Renal pelvis (tissue), 4 donors: ENCODE data around the gene UFSP2. TPM values are rescaled to one million over a fixed set of nuclear protein-coding genes. Genes with fewer than 3 reads are reported as not detected.

Experiments
- DNase-seq: peaks from one replicate; pipeline ENCODE4 v3.0.0-alpha.2; 2013
- polyA plus RNA-seq, 3 donors: library from polyadenylated mRNA; unstranded; fragments of 120-200 nt; gene quantifications; one replicate each; pipeline ENCODE4 v1.2.1, GENCODE V29; 2013; ENCODE audit not compliant: insufficient read length in 3 of 3

The UFSP2 gene
- polyA plus RNA-seq, 3 donors = 57.5 to 73.7 (median 69.7) TPM

GRCh38 chr4:185359767-185360446, 65.9 kb downstream of the UFSP2 start:
- DNase-seq = no peak

- no peak for DNase-seq
Measured at GRCh38 chr4:185358959-185359358, 66.8 kb downstream of the UFSP2 start.

GRCh38 chr4:185358514-185358913, 67.2 kb downstream of the UFSP2 start:
- DNase-seq = no peak

- DNase-seq = no peak
Measured at GRCh38 chr4:185357733-185358440, 67.9 kb downstream of the UFSP2 start.

- DNase-seq = no peak
Measured at GRCh38 chr4:185357211-185357610, 68.6 kb downstream of the UFSP2 start.

- DNase-seq = no peak
Measured at GRCh38 chr4:185352741-185353140, 73.0 kb downstream of the UFSP2 start.

- DNase-seq = no peak
Measured at GRCh38 chr4:185352202-185352601, 73.6 kb downstream of the UFSP2 start.

GRCh38 chr4:185351691-185352090, 74.1 kb downstream of the UFSP2 start:
- DNase-seq = no peak

Other genes with a start within 250 kb of the UFSP2 start
- 10 to 100 TPM; 39.6 to 48.8 (median 45.3) TPM for gene CFAP97, start 222.0 kb downstream of the UFSP2 start, polyA plus RNA-seq
- 10 to 100 TPM; 20.9 to 23.6 (median 22.8) TPM for gene SNX25, start 216.4 kb downstream of the UFSP2 start, polyA plus RNA-seq
- gene LRP2BP, start 30.0 kb downstream of the UFSP2 start, polyA plus RNA-seq = 1 to 10 TPM; 2.3 to 5.9 (median 5.0) TPM
- gene ANKRD37, start 29.1 kb downstream of the UFSP2 start, polyA plus RNA-seq = 10 to 100 TPM; 12.3 to 15.4 (median 14.1) TPM
- 1 to 10 TPM; 2.4 to 2.8 (median 2.4) TPM for gene CCDC110, start 45.8 kb upstream of the UFSP2 start, polyA plus RNA-seq
- 1 to 10 TPM; 4.5 to 4.9 (median 4.7) TPM for gene PDLIM3, start 109.5 kb upstream of the UFSP2 start, polyA plus RNA-seq